Left ventricle myocardium superior (tissue), 1 donor: ENCODE measurements around the gene COG5. TPM values are rescaled to one million over a fixed set of nuclear protein-coding genes. Genes with fewer than 3 reads are reported as not detected.
"Not testable (repeated sequence)": the region's sequence is repeated elsewhere in the genome, so short reads cannot be mapped to it uniquely, and the experiment has no call there.

Source experiments
- ATAC-seq: fragments of 200-7000 bp; cut with Tn5 transposase; one replicate; pipeline ENCODE4 v1.9.1; 2020; ENCODE audit warnings: mild to moderate bottlenecking, moderate library complexity
- DNase-seq: peaks from one replicate; pipeline ENCODE4 v3.0.0-alpha.2; 2020
- intact Hi-C: fragments of 100-400 bp; cut with micrococcal nuclease; formaldehyde crosslinking; loops from one replicate; pipeline ENCODE4 v1.11.0; 2022
- total RNA-seq: library from RNA; stranded (reverse); fragmentation: NEBNext Ultra II Directional; extraction: Animal tissue kit (Norgen Biotek cat#: 25700); gene quantifications from one replicate; pipeline ENCODE4 v1.2.1, GENCODE V29; 2021
- donor health status: DM: no; HTN: yes; CAD: no; lungs with severe emphysema.

COG5 gene
- total RNA-seq, 1 donor from 2014 or later, result 54.0 TPM

DNA sequence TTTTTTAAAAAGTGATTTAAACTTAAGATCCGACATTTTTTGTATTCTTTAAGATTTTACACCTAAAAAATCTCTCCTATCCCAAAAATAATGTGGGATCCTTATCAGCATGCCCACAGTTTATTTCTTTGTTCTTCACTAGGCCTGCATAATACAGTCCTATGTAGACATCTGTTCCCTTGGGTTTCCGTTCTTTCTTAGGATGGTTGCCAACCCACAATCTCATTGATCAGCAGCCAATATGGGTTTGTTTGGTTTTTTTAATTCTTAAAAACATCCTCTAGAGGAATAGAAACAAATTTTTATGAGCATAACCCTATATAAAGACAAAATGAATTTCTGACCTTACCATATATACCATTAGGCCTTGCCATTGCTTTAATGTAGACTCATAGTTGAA is 403.3 kb downstream of the COG5 start:
- intact Hi-C loops, result no loop called here
- no peak for DNase-seq
- ATAC-seq, result no peak

DNA sequence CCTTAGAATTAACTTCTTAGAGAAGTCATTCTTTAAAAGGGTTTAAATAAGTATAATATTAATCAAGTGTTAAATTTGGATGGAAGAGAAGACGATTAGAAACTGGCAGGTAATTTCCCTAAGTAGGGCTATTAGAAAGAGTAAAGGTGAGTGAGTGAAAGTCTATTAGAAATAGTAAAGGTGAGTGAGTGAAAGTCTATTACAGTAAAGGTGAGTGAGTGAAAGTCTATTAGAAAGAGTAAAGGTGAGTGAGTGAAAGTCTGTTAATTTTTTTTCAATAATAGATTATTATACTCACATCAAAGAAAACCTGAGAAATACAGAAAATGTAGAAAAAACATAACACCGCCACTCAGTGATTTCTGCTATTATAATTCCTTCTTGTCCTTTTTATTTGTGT is 405.7 kb downstream of the COG5 start:
- ATAC-seq (no peak), DNase-seq (no peak)
- intact Hi-C loops, result no loop called here

DNA sequence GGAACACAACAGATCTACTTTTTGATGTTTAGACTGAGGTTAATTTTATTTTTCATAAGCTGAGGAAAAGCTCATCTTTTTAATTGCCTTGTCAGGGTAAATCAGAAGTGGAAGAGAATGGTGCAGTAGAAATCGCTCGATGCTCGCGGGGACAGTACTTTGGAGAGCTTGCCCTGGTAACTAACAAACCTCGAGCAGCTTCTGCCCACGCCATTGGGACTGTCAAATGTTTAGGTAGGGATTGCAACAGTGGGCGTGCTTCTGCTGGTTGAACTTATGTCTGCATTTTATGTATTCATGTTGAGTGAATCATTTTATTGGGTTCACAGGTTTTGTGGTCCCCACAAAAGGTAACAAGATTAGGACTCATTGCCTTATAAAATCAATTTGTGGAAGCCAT is 406.6 kb downstream of the COG5 start:
- ATAC-seq, result no peak
- intact Hi-C loops, result no loop called here
- no peak for DNase-seq

- ATAC-seq, intact Hi-C loops, DNase-seq: not testable (repeated sequence)
Observed at GRCh38 chr7:107155726-107156125, 408.0 kb downstream of the COG5 start.

GRCh38 chr7:107154826-107155225 is 408.9 kb downstream of the COG5 start:
- ATAC-seq, result no peak
- intact Hi-C loops, result no loop called here
- no peak for DNase-seq

- DNase-seq (no peak), ATAC-seq (no peak)
- intact Hi-C loops, result no loop called here
Observed at GRCh38 chr7:107152011-107152410, 411.7 kb downstream of the COG5 start.

Other genes starting within 250 kb of the COG5 start
- gene GPR22, start 93.9 kb downstream of the COG5 start, total RNA-seq, result 54.4 TPM
- gene DUS4L, start 51 bp upstream of the COG5 start, total RNA-seq, result 6.6 TPM
- gene BCAP29, start 16.3 kb upstream of the COG5 start, total RNA-seq, result 114 TPM
- gene SLC26A4, start 96.9 kb upstream of the COG5 start, total RNA-seq, result 0.40 TPM
- gene CBLL1, start 180.2 kb upstream of the COG5 start, total RNA-seq, result 24.8 TPM
- gene SLC26A3, start 239.3 kb upstream of the COG5 start, total RNA-seq, result not detected